ENCODE results near the gene SMIM34. TPM values are rescaled to one million over a fixed set of nuclear protein-coding genes. Genes with fewer than 3 reads are reported as not detected.
"Not testable (repeated sequence)": the region's sequence is repeated elsewhere in the genome, so short reads cannot be mapped to it uniquely, and the experiment has no call there.

The SMIM34 gene, protein sequence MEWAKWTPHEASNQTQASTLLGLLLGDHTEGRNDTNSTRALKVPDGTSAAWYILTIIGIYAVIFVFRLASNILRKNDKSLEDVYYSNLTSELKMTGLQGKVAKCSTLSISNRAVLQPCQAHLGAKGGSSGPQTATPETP
- total RNA-seq: not detected in 2 replicates
- total RNA-seq (2013): not detected
- not detected in 2 replicates for polyA plus RNA-seq
- polyA minus RNA-seq: not detected in 2 replicates

DNA sequence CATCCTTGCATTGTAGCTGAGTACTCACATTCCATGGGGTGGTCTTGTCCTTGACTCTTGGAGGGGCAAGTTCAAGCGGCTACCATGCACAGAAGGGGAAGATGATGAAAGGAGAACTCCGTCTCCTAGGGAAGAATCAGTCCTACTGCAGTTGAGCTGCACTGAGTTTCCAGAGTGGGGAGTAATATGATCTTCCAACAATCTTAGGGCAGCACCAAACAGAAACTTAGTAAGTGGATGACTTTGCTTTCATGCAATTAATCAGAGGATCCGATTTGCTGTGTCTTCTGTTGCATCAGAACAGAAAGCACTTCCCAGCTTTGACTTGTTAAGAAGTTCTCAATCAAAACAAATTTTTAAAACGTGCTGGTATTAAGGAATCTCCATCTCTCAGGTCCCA lies at the start of gene SMIM34:
Gene SMIM34, minus strand, starts transcription at position 147 of the 400 bp plus-strand sequence. Its CDS starts 112 bp downstream, at position 35.
- H3K79me2 ChIP-seq (ENCODE audit: control insufficient read depth, insufficient read depth, low read length); H2AFZ ChIP-seq (ENCODE audit: insufficient read depth, low read depth, low read length, poor library complexity, severe bottlenecking); H3K9me3 ChIP-seq (ENCODE audit: control extremely low read depth in 1 of 3, control insufficient read depth in 2 of 3, insufficient read depth in 1 of 3, low read length in 2 of 3); DNase-seq; H3K9me3 Mint-ChIP-seq (ENCODE audit: insufficient read depth); H3K4me1 Mint-ChIP-seq; H3K27me3 Mint-ChIP-seq; H3K4me2 ChIP-seq (replicated peaks; ENCODE audit: low read depth, low read length, poor library complexity, severe bottlenecking); ATAC-seq (ENCODE audit: low read depth); H3K27ac ChIP-seq (ENCODE audit: low read length in 2 of 2); POLR2A ChIA-PET; intact Hi-C loops (cut with micrococcal nuclease); CTCF ChIA-PET; H3K27me3 ChIP-seq (replicated peaks in 1 of 4; ENCODE audit: control extremely low read depth in 1 of 4, control insufficient read depth in 3 of 4, insufficient read depth in 4 of 4, low read length in 3 of 4); H3K4me1 ChIP-seq (ENCODE audit: control insufficient read depth in 2 of 2, insufficient read depth in 2 of 2, low read length in 2 of 2); H3K27ac Mint-ChIP-seq; H3K36me3 ChIP-seq (replicated peaks in 1 of 2; ENCODE audit: control extremely low read depth in 1 of 2, control insufficient read depth in 1 of 2, extremely low read depth in 1 of 2, insufficient read depth in 2 of 2, low read length in 1 of 2); H3K4me3 ChIP-seq (ENCODE audit: control extremely low read depth in 1 of 5, extremely low read depth in 1 of 5, insufficient read depth in 1 of 5, low read depth in 2 of 5, low read length in 4 of 5); H4K20me1 ChIP-seq (ENCODE audit: control insufficient read depth, insufficient read depth, low read length, poor library complexity, severe bottlenecking); H3K9ac ChIP-seq (ENCODE audit: low read length); H3K4me3 Mint-ChIP-seq: not testable (repeated sequence)
- no CpG with 5 or more reads among the region's 4 CpGs for WGBS (ENCODE audit: insufficient coverage)

DNA sequence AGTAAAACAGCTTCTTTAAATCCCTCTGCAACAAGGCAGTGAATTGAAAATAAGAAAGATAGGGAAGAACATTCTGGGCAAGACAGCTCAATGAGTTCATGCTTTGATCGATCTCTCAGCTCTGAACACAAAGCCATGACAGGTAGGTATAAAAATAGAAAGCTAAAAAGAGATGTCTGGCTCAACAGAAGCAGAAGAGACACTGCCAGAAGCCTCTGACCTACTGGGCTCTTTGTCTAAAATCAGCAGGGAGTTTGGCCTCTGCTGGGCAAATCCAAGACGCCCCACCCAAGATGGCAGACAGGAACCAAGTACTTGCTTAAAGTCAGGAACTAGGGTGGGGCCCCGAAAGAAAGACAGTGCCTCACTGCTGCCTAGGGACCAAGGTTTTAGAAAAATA lies 43.6 kb upstream of the SMIM34 start:
- H3K4me2 ChIP-seq (replicated peaks; ENCODE audit: low read depth, low read length, poor library complexity, severe bottlenecking); H3K4me1 ChIP-seq (ENCODE audit: control insufficient read depth in 2 of 2, insufficient read depth in 2 of 2, low read length in 2 of 2); POLR2A ChIA-PET; intact Hi-C loops (cut with micrococcal nuclease); H3K27ac Mint-ChIP-seq; H3K79me2 ChIP-seq (ENCODE audit: control insufficient read depth, insufficient read depth, low read length); H3K9me3 Mint-ChIP-seq (ENCODE audit: insufficient read depth); H3K4me3 ChIP-seq (ENCODE audit: control extremely low read depth in 1 of 5, extremely low read depth in 1 of 5, insufficient read depth in 1 of 5, low read depth in 2 of 5, low read length in 4 of 5); H3K4me3 Mint-ChIP-seq; H3K9ac ChIP-seq (ENCODE audit: low read length); H2AFZ ChIP-seq (ENCODE audit: insufficient read depth, low read depth, low read length, poor library complexity, severe bottlenecking); H3K9me3 ChIP-seq (ENCODE audit: control extremely low read depth in 1 of 3, control insufficient read depth in 2 of 3, insufficient read depth in 1 of 3, low read length in 2 of 3); H3K36me3 ChIP-seq (replicated peaks in 1 of 2; ENCODE audit: control extremely low read depth in 1 of 2, control insufficient read depth in 1 of 2, extremely low read depth in 1 of 2, insufficient read depth in 2 of 2, low read length in 1 of 2); H3K4me1 Mint-ChIP-seq; H3K27me3 ChIP-seq (replicated peaks in 1 of 4; ENCODE audit: control extremely low read depth in 1 of 4, control insufficient read depth in 3 of 4, insufficient read depth in 4 of 4, low read length in 3 of 4); DNase-seq; H3K27ac ChIP-seq (ENCODE audit: low read length in 2 of 2); ATAC-seq (ENCODE audit: low read depth); H4K20me1 ChIP-seq (ENCODE audit: control insufficient read depth, insufficient read depth, low read length, poor library complexity, severe bottlenecking); H3K27me3 Mint-ChIP-seq; CTCF ChIA-PET: not testable (repeated sequence)
- WGBS (ENCODE audit: insufficient coverage): no CpG with 5 or more reads among the region's 3 CpGs

DNA sequence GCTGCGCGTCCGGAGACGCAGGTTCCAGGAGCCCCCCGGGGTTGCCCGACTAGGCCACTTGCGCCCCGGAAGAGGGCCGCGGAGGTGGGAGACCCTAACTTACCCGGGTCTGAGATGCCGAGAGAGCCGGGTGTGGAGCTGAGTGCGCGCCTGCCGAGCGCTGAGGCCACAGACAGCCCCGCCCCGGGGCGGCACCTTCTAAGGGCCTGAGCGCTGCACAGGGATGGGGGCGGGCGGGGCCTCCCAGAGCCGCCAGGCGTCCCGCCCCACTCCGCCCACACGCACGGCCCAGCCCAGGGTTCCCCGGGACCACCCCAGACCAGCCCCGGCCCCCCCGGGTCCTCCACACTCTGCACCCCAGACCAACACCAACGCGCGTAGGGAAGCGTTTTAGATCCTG lies 35.7 kb upstream of the SMIM34 start:
- H3K4me3 Mint-ChIP-seq; H3K4me1 ChIP-seq (ENCODE audit: control insufficient read depth in 2 of 2, insufficient read depth in 2 of 2, low read length in 2 of 2); H3K27ac ChIP-seq (ENCODE audit: low read length in 2 of 2); H3K36me3 ChIP-seq (replicated peaks in 1 of 2; ENCODE audit: control extremely low read depth in 1 of 2, control insufficient read depth in 1 of 2, extremely low read depth in 1 of 2, insufficient read depth in 2 of 2, low read length in 1 of 2); H3K9ac ChIP-seq (ENCODE audit: low read length); H3K27me3 ChIP-seq (replicated peaks in 1 of 4; ENCODE audit: control extremely low read depth in 1 of 4, control insufficient read depth in 3 of 4, insufficient read depth in 4 of 4, low read length in 3 of 4); H3K27ac Mint-ChIP-seq; H4K20me1 ChIP-seq (ENCODE audit: control insufficient read depth, insufficient read depth, low read length, poor library complexity, severe bottlenecking); H3K9me3 ChIP-seq (ENCODE audit: control extremely low read depth in 1 of 3, control insufficient read depth in 2 of 3, insufficient read depth in 1 of 3, low read length in 2 of 3); H3K79me2 ChIP-seq (ENCODE audit: control insufficient read depth, insufficient read depth, low read length); intact Hi-C loops (cut with micrococcal nuclease); H3K4me3 ChIP-seq (ENCODE audit: control extremely low read depth in 1 of 5, extremely low read depth in 1 of 5, insufficient read depth in 1 of 5, low read depth in 2 of 5, low read length in 4 of 5); CTCF ChIA-PET; ATAC-seq (ENCODE audit: low read depth); H3K4me2 ChIP-seq (replicated peaks; ENCODE audit: low read depth, low read length, poor library complexity, severe bottlenecking); H2AFZ ChIP-seq (ENCODE audit: insufficient read depth, low read depth, low read length, poor library complexity, severe bottlenecking); H3K27me3 Mint-ChIP-seq; H3K9me3 Mint-ChIP-seq (ENCODE audit: insufficient read depth); DNase-seq; H3K4me1 Mint-ChIP-seq; POLR2A ChIA-PET: not testable (repeated sequence)
- WGBS (ENCODE audit: insufficient coverage): no CpG with 5 or more reads among the region's 36 CpGs

DNA sequence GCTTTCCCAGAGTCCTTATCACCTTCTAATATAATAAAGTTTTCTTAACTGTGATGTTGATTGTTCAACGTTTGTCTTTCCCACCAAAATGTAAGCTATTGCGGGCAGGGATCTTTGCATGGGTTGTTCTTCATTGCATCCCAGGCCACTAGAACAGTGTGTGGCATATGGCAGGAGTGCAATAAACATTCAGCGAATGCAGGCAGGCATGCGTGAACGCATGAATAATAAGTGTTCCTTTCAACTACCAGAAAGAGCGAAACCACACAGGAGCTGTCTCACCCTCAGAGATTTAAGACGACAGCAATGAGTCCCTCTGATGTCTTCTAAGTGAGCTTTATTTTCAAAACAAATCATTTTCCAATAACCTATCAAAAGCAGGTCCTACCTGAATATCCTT lies 34.5 kb upstream of the SMIM34 start:
- CTCF ChIA-PET; H3K9me3 Mint-ChIP-seq (ENCODE audit: insufficient read depth); H4K20me1 ChIP-seq (ENCODE audit: control insufficient read depth, insufficient read depth, low read length, poor library complexity, severe bottlenecking); POLR2A ChIA-PET; intact Hi-C loops (cut with micrococcal nuclease); H3K4me1 Mint-ChIP-seq; H2AFZ ChIP-seq (ENCODE audit: insufficient read depth, low read depth, low read length, poor library complexity, severe bottlenecking); H3K4me3 Mint-ChIP-seq; ATAC-seq (ENCODE audit: low read depth); H3K27ac Mint-ChIP-seq; H3K79me2 ChIP-seq (ENCODE audit: control insufficient read depth, insufficient read depth, low read length); H3K27me3 Mint-ChIP-seq; H3K4me2 ChIP-seq (replicated peaks; ENCODE audit: low read depth, low read length, poor library complexity, severe bottlenecking); H3K4me1 ChIP-seq (ENCODE audit: control insufficient read depth in 2 of 2, insufficient read depth in 2 of 2, low read length in 2 of 2); H3K4me3 ChIP-seq (ENCODE audit: control extremely low read depth in 1 of 5, extremely low read depth in 1 of 5, insufficient read depth in 1 of 5, low read depth in 2 of 5, low read length in 4 of 5); H3K36me3 ChIP-seq (replicated peaks in 1 of 2; ENCODE audit: control extremely low read depth in 1 of 2, control insufficient read depth in 1 of 2, extremely low read depth in 1 of 2, insufficient read depth in 2 of 2, low read length in 1 of 2); H3K9ac ChIP-seq (ENCODE audit: low read length); H3K27me3 ChIP-seq (replicated peaks in 1 of 4; ENCODE audit: control extremely low read depth in 1 of 4, control insufficient read depth in 3 of 4, insufficient read depth in 4 of 4, low read length in 3 of 4); DNase-seq; H3K9me3 ChIP-seq (ENCODE audit: control extremely low read depth in 1 of 3, control insufficient read depth in 2 of 3, insufficient read depth in 1 of 3, low read length in 2 of 3); H3K27ac ChIP-seq (ENCODE audit: low read length in 2 of 2): not testable (repeated sequence)
- WGBS (ENCODE audit: insufficient coverage): no CpG with 5 or more reads among the region's 7 CpGs
